OCI-LY1 (cell line): ENCODE data around the gene GALNT16.

Source experiments
- CTCF ChIP-seq: fragments of 200-600 bp; sonication (generic), shearing (Covaris generic); IDR thresholded peaks from 2 replicates; pipeline ENCODE4 v1.5.1; 2017; ENCODE audit warnings: mild to moderate bottlenecking, antibody characterized with exemption, low read length, moderate library complexity, mixed read lengths
- EZH2 ChIP-seq: fragments of 200-600 bp; sonication (generic), shearing (Covaris generic); IDR thresholded peaks from 2 replicates; pipeline ENCODE4 v1.8.0; 2017; ENCODE audit warnings: borderline replicate concordance, mixed run types, mild to moderate bottlenecking, antibody characterized with exemption, low read length, moderate library complexity, mixed read lengths

GRCh38 chr14:69260861-69261564 lies 1.1 kb downstream of the GALNT16 start:
- TF ChIP-seq CTCF (peak; percentile 55), EZH2 (no peak)
